ENCODE data around the gene GRIN2A.
"Not testable (repeated sequence)": the region's sequence is repeated elsewhere in the genome, so short reads cannot be mapped to it uniquely, and the experiment has no call there.

Gene GRIN2A

DNA sequence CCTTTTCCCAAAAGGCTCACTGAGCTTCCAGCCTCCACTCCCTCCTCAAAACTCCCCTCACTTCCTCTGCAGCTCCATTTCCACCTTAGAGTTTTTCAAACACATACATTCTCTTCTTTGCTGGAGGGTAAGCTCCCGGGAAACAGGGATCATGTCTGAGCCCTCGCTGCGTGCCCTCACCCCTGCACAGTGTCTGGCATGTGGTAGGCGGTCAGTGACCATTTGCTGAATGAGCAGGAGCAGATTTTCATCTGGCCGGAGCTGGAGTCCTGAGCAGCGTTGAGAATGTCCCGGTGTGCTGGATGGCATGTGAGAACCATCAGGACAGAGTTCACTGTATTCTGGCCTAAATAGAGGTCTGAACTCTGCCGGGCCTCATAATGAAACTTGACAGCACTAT is 274.5 kb downstream of the GRIN2A start:
- no peak for DNase-seq

DNA sequence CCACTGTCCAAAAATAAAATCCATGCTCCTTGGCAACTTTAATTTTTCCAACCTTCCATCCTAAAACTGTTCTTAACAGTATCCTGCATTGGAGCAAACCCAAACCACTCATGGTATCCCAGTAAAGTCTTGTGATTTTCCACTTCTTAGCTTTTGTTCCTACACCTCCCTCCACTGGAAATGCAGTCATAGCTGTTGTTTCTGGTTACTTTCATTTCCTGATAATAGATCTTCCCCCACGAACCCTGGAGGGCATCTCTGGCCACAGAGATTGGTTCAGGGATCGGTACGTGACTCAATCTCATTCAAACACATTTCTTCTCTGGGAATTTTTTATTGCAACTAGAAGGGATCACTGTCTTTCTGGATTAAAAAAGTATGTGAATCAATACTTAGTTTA is 276.0 kb downstream of the GRIN2A start:
- no peak for DNase-seq

DNA sequence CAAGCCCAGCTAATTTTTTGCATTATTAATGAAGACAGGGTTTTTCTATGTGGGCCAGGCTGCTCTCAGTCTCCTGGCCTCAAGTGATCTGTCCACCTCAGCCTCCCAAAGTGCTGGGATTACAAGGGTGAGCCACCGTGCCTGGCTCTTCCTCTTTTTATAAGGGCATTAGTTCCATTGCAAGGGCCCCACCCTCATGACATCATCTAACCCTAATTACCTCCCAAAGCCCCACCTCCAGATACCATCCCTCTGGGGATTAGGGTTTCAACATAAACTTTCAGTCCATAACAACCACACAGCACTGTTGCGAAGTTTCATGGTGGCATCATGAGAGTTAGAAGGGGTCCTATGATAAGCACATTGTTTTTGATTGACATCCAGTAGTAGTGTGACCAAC is 277.7 kb downstream of the GRIN2A start:
- DNase-seq = no peak

DNA sequence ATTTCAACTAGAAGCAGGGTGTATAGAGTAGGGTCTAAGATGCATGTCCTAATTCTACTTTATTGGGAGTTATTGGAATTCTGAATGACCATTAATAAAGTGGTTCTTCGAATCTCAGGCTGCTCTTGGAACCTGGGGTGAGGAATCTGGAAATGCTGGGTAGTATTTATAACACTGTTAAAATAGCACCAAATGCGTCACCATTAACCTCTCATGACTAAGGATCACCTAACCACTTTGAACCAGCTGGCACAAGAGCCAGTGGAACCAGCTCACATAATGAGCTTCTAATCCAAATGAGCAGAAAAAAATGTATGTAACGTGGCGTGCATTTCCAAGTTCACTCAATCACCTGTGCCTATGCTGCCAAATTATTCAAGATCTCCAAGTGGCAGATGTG is 281.7 kb downstream of the GRIN2A start:
- DNase-seq = no peak

DNA sequence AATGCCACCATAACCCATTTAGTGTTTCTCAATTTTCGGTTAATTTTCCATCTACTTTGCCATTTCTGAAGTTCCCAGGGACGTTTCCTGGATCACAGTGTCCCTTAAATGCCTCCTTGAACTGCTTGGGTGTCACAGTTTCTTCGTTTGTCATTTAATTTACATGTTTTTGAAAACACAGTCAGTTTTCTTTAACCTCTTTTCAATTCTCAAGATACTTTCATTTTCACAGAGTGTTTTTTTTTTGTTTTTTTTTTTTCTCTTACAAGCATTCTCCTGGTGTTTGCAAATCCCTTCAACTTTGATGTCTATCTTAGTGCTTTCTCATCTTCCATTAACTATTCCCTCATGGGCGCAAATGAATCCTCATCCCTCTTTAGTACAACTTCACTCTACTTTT is 283.7 kb downstream of the GRIN2A start:
- DNase-seq = no peak

DNA sequence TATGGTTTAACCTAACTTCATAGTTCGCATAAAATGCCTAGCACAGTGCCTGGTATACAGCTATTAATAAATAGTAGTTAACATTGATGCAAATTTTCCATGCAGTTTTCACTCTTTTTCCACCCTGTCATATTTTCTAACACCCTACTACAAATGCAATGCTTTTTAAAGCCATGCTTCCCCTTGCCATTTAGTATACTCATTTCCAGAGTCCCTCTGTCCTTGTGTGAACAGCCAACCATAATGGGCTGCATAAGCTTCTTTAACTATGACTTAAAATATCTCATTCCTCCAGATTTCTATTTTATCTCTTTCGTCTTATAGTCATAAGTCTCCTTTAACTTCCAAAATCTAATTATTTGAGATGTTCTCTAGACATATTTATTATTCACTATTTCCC is 284.1 kb downstream of the GRIN2A start:
- DNase-seq = no peak

DNA sequence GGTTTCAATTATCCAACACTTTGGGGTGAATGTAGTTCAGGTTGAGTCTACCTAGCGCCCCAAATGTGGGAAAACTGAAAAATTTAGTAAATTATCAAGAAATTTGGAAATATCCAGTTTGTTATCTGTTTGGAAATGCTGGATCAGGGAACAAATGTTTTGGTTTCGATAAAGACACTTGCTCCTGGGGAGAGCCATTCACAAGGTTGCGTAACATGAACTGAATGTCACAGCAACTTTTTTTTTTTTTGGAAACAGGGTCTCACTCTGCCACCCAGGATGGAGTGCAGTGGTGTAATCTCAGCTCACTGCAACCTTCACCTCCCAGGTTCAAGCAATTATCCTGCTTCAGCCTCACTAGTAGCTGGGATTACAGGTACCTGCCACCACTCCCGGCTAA is 286.4 kb downstream of the GRIN2A start:
- DNase-seq = no peak

DNA sequence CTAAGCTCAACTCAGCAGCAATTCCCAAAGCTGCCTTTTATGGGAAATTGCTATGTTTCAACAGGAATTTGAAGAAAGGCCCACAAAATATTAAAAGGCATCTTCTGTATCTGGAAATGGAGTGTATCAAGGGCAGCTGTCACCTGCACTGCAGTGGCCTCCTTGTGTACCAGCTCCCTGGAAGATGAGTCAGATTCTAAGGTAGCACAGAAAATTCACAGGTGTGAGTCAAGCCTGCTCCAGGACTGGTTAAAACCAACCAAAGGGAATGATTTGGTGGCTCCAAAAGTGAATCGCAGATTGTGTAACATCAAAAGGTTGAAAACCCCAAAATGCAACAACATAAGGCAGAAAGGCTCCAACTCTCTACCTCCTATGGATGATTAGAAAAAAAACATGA is 296.4 kb downstream of the GRIN2A start:
- DNase-seq = no peak

DNA sequence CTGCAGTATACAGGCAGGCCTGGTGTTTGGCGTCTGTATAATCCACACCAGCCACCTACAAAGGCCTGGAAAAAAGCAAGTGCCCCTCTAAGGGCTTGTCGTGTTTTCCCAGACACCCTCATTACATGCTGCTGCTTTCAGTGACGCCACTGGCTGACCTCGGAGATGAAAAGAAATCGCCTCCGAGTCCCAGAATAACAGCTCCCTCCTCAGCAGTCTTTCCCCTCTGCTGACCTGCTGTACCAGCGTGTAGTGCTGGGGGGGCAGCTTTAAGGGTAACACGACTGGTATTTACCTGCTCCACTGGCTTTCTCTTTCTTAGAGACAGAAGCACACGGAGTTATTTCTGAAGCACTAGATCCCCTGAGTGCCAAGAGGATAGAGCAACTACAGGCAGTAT is 296.8 kb downstream of the GRIN2A start:
- no peak for DNase-seq

DNA sequence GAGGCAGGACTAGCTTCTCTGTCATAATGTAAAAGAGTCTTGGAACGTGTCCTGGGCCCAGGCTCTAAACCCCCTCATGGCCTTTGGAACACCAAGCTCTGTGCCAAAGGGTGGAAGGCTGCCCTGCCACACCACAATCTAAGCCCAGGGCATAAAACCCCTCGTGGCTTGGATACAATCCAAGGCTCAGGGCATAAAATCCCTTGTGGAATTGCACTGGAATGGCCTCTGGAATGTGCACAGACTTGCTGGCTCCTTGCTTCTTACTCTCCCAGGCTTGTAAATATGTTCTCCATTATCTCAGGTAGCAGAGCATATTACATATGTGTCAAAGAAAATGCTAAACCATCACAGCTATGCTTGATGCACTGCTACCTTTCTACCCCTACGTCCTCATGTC is 306.2 kb downstream of the GRIN2A start:
- not testable (repeated sequence) for DNase-seq

DNA sequence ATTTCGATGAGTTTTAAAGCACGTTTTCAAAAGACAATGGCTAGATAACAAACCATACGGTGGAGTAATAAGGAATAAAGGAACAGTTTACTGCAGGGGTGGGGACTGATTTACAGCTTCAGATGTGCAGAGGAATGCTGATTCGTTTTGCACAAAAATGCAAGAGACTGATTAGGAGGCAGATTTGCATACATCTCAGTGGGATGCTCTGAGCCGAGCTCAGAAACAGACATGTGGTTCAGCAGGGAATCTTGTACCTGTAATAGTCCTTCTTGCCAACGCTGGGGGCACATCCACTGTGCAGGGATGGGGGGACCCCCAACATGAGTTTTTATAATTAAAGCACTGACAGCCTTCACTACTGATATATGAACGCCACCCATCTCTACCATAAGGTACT is 308.0 kb downstream of the GRIN2A start:
- no peak for DNase-seq

DNA sequence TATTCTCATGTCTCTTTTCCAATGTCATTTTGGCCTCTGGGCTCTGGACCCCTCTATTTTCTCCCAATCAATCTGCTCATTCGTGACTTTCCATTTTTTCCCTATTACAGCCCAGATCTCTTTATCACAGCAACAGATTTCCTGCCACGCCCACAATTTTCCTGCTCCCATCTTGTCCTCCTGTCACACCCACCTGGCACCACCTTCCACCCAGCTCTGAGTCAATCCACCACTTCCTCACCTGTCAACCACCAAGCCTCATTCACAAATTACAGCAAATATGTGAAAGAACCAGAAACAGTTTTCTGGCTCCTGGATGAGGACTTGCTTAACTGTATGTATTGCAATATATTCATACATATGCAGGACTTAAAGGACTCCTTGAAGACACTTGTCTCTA is 311.3 kb downstream of the GRIN2A start:
- no peak for DNase-seq

DNA sequence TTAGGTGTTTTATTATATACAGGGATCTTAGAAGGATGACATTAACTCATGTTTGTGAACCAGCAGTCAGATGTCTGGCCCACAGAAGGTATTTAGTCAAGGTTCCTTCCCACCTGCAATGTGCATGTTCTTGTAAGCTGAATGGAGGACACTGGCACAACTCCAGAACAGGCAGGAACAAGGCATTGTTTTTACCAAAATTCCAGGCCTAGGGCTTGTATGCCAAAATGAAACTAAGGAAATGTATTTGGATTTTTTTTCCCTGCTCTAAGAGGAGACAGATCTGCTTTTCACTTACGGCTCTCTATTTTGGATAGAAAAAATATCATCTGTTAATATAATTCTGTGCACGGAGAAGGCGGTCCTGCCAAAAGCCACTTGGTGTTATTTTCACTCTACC is 312.5 kb downstream of the GRIN2A start:
- DNase-seq = no peak

DNA sequence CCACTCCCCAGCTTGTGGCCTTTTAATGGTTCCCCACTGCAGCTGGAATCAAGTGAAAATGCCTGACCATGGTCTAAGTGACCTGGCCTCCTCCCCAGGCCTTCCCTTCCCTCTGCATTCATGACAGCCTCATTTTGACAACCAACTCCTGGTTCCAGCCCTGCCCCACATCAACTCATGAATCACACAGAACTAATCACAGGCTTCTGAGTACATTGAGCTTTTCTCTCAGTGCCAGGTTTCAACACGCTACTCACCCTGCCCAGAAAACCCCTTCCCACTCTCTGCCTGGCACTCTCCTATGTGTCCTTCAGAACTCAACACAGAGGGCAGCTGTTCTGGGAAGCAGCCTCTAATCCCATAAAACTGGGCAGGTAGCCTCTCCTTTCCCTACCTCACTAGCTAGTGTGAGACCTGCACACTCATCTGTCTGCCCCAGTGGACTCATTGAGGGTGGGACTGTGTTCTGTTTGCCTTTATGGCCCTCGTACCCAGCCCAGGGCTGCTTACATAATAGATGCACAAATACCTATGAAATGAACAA is 313.6 kb downstream of the GRIN2A start:
- no peak for DNase-seq

DNA sequence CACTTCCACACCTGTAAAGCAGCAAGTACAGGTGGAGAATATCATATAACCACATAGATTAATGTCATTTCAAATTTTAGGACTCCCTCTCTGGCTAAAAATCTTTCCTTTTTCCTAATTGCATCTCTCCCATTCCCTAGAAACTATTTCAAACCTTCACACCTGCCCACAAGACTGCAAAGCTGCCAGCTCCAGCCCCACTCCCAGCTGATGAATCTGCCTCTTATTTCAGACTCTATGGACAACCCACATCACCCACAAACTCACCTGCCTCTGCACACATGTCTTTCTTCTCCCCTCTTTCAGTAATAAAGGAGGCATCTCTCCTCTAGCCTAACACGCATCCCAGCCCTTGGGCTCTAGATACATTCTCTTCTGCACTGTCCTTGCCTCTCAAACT is 315.1 kb downstream of the GRIN2A start:
- DNase-seq = no peak

DNA sequence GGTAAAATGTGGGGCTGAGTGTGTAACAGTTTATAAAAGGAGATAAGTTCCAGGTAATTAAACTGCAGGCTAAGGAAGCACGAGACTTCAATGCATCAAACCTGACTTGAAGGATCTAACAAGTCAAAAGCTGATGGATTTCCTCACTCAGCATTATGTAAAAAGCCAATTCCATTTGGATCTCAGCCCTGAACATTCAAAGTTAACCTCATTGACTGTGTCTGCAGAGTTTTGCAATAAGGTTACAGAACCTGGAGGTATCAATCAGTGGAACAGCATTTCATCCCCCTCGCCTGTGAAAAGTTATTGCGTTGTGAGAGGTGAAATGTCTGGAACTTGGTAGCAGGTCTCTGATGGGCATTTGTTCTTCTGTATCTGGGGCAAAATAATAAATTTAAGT is 317.8 kb downstream of the GRIN2A start:
- DNase-seq = no peak

DNA sequence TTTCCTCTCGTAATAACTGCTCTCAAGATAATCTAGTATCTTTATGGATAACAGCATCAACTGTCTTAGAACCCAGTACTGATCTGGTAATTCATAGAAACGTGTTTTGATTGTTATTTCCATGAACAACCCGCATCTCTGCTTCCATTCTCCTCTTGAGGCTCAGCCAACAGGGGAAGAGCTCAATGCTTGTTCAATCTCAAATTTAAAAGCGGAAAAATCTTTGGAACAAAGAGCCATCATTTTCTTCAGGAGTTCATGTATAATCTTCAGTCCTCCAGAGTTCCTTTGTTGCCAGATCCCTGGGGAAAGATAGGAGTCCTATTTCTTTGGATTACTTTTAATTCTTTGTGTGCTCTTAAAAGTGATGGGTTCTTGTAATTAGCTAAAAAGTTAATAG is 319.9 kb downstream of the GRIN2A start:
- DNase-seq = no peak

DNA sequence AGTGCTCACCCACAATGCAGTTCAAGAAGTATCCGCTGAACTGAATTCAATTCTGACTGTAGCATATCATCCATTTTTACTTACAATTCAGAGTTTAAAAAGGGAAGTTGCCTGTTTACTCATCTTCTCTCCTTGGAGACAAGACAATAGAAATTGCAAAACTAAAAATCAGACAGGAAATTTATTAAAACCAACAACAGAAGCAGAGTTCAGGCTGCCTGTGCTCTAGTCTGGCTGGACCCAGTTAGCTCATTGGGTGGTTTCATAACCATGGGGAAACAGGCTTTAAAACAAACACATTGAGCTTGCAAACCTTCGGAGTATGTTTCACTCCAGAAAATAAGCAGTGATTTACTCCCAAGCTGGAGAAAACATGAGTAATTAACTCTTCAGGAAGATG is 321.4 kb downstream of the GRIN2A start:
- DNase-seq = no peak

DNA sequence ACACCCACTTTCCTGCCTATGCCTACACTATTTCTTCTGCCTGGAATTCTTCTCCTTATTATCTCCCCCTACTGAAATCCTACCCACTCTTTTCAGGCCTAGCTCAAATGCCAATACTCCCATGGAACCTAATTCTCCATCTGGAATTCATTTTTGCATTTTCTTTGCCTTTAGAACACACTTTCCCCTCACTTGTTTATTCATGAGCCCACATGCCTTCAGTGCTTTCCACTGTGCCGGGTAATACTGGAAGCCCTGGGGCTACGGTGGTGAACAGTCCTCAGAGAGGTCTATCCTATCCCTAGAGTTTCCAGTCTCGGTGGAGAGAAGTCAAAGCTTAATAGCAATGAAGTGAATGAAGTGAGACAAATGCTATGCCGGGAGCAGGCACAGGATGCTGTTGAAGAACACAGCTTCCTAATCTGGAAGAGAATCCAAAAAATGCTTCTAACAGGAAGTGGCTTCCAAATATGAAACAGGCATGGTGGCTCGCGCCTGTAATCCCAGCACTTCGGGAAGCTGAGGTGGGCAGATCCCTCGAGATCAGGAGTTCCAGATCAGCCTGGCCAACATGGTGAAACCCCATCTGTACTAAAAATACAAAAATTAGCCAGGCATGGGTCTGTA is 322.4 kb downstream of the GRIN2A start:
- no peak for DNase-seq

DNA sequence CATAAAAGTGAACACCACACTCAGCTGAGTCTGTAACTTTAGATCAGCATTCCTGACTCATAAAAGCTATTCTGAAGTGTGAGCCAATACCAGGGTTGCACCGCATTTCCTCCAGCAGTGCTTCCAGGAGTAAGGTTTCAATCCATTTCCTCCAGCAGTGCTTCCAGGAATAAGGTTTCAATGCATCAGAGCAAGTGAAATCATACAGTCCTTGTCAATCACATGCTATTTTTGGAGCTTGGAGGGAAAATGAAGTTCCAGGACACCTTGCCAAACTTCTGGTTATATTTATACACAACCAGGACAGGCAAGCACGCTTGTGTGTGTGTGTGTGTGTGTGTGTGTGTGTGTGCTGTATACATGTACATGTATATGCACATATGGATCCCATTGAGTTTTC is 327.6 kb downstream of the GRIN2A start:
- no peak for DNase-seq

DNA sequence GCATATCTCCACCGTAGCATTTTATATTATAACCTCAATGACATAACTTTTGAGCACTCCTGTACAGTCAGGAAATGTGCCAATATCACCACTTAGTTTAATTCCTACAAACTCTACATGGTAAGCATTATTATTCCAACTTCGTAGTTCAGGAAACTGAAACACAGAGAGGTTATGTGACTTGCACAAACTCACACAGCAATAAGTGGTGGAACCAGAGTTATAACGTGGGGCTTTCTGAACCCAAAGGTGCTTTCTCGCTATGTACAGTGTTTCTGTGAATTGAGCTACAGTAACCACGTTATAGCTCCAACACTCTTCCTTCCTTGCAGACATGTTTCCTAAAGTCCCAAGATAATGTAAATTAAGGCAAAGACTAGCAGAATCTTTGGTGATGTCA is 330.2 kb downstream of the GRIN2A start:
- no peak for DNase-seq

DNA sequence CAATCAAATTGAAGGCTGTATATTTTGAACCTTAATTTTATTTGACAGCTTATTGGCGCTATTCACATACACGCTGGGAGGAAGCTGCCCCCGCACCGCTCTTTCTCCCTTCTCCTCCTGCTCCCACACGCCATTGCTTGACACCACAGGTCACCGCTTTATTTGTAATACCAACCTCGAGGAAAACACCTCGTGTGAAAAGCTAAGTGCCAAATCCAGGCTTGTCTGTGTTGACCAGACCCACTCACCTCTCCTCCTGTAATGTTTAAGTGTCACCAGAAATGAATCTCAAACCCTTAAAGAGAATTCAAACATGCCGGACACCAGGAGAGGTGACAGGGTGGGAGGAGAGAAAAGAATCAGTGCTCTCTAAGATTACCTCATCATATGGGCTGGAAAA is 331.4 kb downstream of the GRIN2A start:
- no peak for DNase-seq

DNA sequence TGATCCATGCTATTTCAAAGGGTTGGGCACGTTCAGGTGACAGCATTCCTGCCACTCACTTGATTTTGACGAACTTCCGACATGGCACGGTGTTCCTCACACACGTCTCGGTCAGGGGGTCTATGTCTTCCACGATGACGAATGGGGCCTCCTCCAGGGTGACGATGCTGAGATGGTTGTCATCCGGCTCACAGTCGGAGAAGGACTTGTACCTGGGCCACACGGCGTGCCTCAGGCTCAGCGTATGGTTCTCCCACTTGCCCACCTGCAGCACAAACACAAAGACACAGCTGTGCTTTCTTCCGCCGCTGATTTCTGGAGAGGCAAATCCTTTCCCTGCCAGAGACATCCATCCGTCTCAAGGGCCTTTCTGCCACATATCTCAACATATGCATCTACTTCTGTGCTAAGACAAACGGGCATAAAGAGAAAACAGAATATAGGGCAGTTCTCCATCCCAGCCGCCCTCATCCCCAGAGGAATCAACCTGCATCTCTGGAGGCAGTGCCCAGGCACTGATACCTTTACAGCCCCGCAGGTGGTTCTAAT is 332.5 kb downstream of the GRIN2A start:
- DNase-seq = no peak

DNA sequence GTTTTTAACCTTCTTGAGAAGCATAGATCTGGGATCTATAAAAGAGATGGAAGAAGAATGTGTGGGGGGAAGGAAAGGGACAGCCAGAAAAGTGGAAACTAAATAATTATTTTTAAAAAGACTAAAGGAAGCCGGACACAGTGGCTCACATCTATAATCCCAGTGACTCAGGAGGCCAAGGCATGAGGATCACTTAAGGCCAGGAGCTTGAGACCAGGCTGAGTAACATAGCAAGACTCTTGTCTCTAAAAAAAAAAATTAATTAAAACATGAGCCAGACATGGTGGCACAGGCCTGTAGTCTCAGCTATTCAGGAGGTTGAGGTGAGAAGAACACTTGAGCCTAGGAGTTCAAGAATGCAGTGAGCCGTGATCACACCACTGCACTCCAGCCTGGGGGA is 335.1 kb downstream of the GRIN2A start:
- DNase-seq = no peak

DNA sequence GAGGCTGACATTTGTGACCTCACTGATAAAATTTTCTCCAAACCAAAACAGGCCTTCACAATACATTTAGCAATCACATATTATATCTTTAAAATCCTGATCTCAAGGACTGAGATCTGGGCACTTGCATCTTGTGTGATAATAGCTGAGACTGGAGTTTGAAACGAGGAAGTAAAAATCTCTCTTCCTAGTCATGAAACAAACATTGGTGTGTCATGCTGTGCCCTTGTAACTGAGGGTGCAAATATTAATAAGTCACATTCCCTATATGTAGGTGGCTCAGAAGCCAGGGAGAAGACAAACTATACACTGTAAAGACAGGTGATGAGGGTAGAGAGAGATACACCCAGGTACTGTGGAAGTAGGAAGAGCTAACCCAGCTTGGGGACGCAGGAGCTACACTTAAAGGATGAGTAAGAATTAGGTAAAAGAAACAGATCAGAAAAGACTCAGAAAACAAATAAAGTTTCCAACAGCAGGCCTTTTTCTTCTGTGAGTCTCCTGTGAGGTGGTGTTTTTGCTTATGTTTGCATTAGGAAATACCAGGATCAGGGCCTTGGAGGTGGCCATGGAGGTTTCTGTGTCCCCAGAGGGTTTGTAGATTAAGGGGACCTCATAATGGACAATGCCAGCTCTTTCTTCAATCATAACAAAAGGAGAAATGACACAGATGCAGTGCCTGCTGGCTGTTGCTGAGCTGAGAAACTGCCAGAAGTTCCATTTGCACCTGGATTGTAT is 335.7 kb downstream of the GRIN2A start:
- no peak for DNase-seq
